HepG2 (cell line): Measurements from ENCODE around the gene C11orf86. TPM values are rescaled to one million over a fixed set of nuclear protein-coding genes. Genes with fewer than 3 reads are reported as not detected.

Experiments used
- ATAC-seq: fragments of 200-7000 bp; cut with Tn5 transposase; 3 replicates; pipeline ENCODE4 v1.9.1; 2020; ENCODE audit warnings: mild to moderate bottlenecking, moderate library complexity
- BruUV-seq: library from RNA; stranded (reverse); fragments of 400-500 nt; replicated peaks from 2 replicates; lab custom pipeline; 2021; lab: Mats Ljungman, UMichigan
- CTCF ChIA-PET: fragments of 300-600 bp; formaldehyde crosslinking; extraction: SDS; loops from one replicate; lab custom pipeline; 2021; ENCODE audit warnings: low total read pairs, inconsistent platforms, low intra/inter-chr PET ratio; lab: Yijun Ruan, JAX
- POLR2A ChIA-PET: fragments of 350-600 bp; sonication (Branson Sonifier 250); formaldehyde crosslinking; loops from one replicate; lab custom pipeline; 2020; ENCODE audit warnings: antibody characterized with exemption, inconsistent platforms; lab: Yijun Ruan, JAX
- DNase-seq: peaks from one replicate; pipeline ENCODE4 v3.0.0-alpha.2; 2015; ENCODE audit warnings: low spot score
- FAIRE-seq: peaks from 3 replicates; lab custom pipeline; 2011; peaks lifted over from hg19 to GRCh38; lab: Jason Lieb, UNC
- H2AFZ ChIP-seq: one replicate; pipeline ENCODE4 v1.6.1; 2011; ENCODE audit warnings: low read length, inconsistent platforms
- H3K27ac ChIP-seq: fragments of 300-600 bp; 3 replicates; pipeline ENCODE4 v1.8.0; 2011; ENCODE audit warnings: mixed run types, mild to moderate bottlenecking, mixed read lengths, low read length, inconsistent platforms; ENCODE audit not compliant: insufficient read depth; ENCODE audit errors: extremely low read length
- H3K27me3 ChIP-seq, 2 experiments: fragments of 200-600 bp in 1 of 2; 2 replicates in 1 of 2; 3 replicates in 1 of 2; pipeline versions ENCODE4 v1.6.0 to v1.8.0; 2011; ENCODE audit warnings: low read length in 2 of 2, mild to moderate bottlenecking in 2 of 2, moderate library complexity in 2 of 2, inconsistent platforms in 1 of 2; ENCODE audit not compliant: insufficient read depth in 2 of 2, control insufficient read depth in 1 of 2
- H3K36me3 ChIP-seq, 2 experiments: fragments of 200-600 bp in 1 of 2; replicated peaks in 1 of 2; 2 replicates in 1 of 2; 3 replicates in 1 of 2; pipeline versions ENCODE4 v1.5.1 to v1.8.0; 2011; ENCODE audit warnings: low read length in 2 of 2, inconsistent platforms in 1 of 2; ENCODE audit not compliant: insufficient read depth in 2 of 2, control insufficient read depth in 1 of 2
- H3K4me1 ChIP-seq: 2 replicates; pipeline ENCODE4 v1.5.1; 2012; ENCODE audit warnings: low read length, inconsistent platforms; ENCODE audit not compliant: insufficient read depth
- H3K4me2 ChIP-seq: 2 replicates; pipeline ENCODE4 v1.6.0; 2011; ENCODE audit warnings: low read depth, low read length, inconsistent platforms
- H3K4me3 ChIP-seq, 3 experiments: fragments of 200-600 bp in 1 of 3; sonication (generic), shearing (Covaris generic) in 1 of 3; replicated peaks in 1 of 3; 2 replicates each; pipeline ENCODE4 v1.5.1; 2011 to 2016; ENCODE audit warnings: low read length in 3 of 3, inconsistent platforms in 2 of 3, low read depth in 2 of 3, mild to moderate bottlenecking in 2 of 3, control low read depth in 1 of 3, mixed read lengths in 1 of 3; ENCODE audit not compliant: insufficient read depth in 1 of 3
- H3K79me2 ChIP-seq: one replicate; pipeline ENCODE4 v1.6.1; 2011; ENCODE audit warnings: low read length, inconsistent platforms; ENCODE audit not compliant: insufficient read depth
- H3K9ac ChIP-seq: 2 replicates; pipeline ENCODE4 v1.6.0; 2011; ENCODE audit warnings: mild to moderate bottlenecking, low read depth, low read length, inconsistent platforms; ENCODE audit not compliant: insufficient read depth
- H3K9me3 ChIP-seq: 2 replicates; pipeline ENCODE4 v1.5.1; 2012; ENCODE audit warnings: mild to moderate bottlenecking, low read length
- H4K20me1 ChIP-seq: 2 replicates; pipeline ENCODE4 v1.6.0; 2011; ENCODE audit warnings: inconsistent platforms, mild to moderate bottlenecking, low read length, moderate library complexity; ENCODE audit not compliant: insufficient read depth
- FOXK1 ChIP-seq: sonication (generic); formaldehyde crosslinking; IDR thresholded peaks from 2 replicates; pipeline ENCODE4 v1.4.0; 2020; ENCODE audit warnings: low read depth, missing genetic modification reagents, borderline replicate concordance
- HNF4G ChIP-seq, 2 experiments: sonication (generic) in 1 of 2; formaldehyde crosslinking in 1 of 2; IDR thresholded peaks; 2 replicates each; pipeline versions ENCODE4 v1.4.0 to v1.6.1; 2011 to 2020; ENCODE audit warnings: borderline replicate concordance in 2 of 2, low read depth in 2 of 2, mild to moderate bottlenecking in 2 of 2, low read length in 1 of 2, missing genetic modification reagents in 1 of 2, moderate library complexity in 1 of 2
- KLF16 ChIP-seq, 2 experiments: sonication (generic) in 1 of 2; formaldehyde crosslinking in 1 of 2; IDR thresholded peaks; 2 replicates each; pipeline versions ENCODE4 v1.6.1 to v1.8.0; 2016 to 2023; ENCODE audit warnings: missing genetic modification reagents in 2 of 2, missing compliant biosample characterization in 1 of 2
- PAXIP1 ChIP-seq: sonication (generic); formaldehyde crosslinking; conservative IDR thresholded peaks from 2 replicates; pipeline ENCODE4 v1.4.0; 2020; ENCODE audit warnings: mild to moderate bottlenecking, missing genetic modification reagents, moderate library complexity
- PHF21A ChIP-seq: sonication (generic); formaldehyde crosslinking; IDR thresholded peaks from 2 replicates; pipeline ENCODE4 v1.5.0; 2020; ENCODE audit warnings: mild to moderate bottlenecking, missing genetic modification reagents
- RARA ChIP-seq: IDR thresholded peaks from 2 replicates; pipeline ENCODE4 v1.6.1; 2016; ENCODE audit warnings: missing genetic modification reagents, missing compliant biosample characterization
- RXRB ChIP-seq: IDR thresholded peaks from 2 replicates; pipeline ENCODE4 v1.6.1; 2016; ENCODE audit warnings: borderline replicate concordance, missing genetic modification reagents, missing compliant biosample characterization
- SAP130 ChIP-seq: IDR thresholded peaks from 2 replicates; pipeline ENCODE4 v1.6.1; 2016; ENCODE audit warnings: low read depth
- ZMYM3 ChIP-seq: sonication (generic); formaldehyde crosslinking; IDR thresholded peaks from 2 replicates; pipeline ENCODE4 v1.5.1; 2020; ENCODE audit warnings: mild to moderate bottlenecking, missing genetic modification reagents
- ZNF121 ChIP-seq: sonication (generic); formaldehyde crosslinking; IDR thresholded peaks from 2 replicates; pipeline ENCODE4 v1.5.0; 2020; ENCODE audit warnings: mild to moderate bottlenecking, missing genetic modification reagents
- ZNF557 ChIP-seq: sonication (generic); formaldehyde crosslinking; IDR thresholded peaks from 2 replicates; pipeline ENCODE4 v1.4.0; 2020; ENCODE audit warnings: missing genetic modification reagents
- ZNF7 ChIP-seq: IDR thresholded peaks from 2 replicates; pipeline ENCODE4 v1.6.1; 2016; ENCODE audit warnings: missing biosample characterization, missing genetic modification reagents
- ZNF781 ChIP-seq: sonication (generic); formaldehyde crosslinking; IDR thresholded peaks from 2 replicates; pipeline ENCODE4 v1.5.1; 2020; ENCODE audit warnings: borderline replicate concordance, mild to moderate bottlenecking, missing genetic modification reagents; ENCODE audit errors: not compliant biosample characterization
- WGBS: methylation state at CpG from one replicate; pipeline ENCODE4 v1.1.6; 2017; ENCODE audit warnings: low lambda C conversion rate; 5-methylcytosine and 5-hydroxymethylcytosine counted together
- in situ Hi-C: cut with HindIII; loops from 2 replicates; pipeline ENCODE4 v1.10.0; 2017; ENCODE audit warnings: low pct_unique_long_range_greater_than_20kb; ENCODE audit not compliant: extremely low pct_ligation_motif_present
- intact Hi-C: fragments of 100-400 bp; cut with micrococcal nuclease; formaldehyde crosslinking; loops from one replicate; pipeline ENCODE4 v1.10.0; 2022; ENCODE audit not compliant: unreplicated experiment
- polyA plus RNA-seq, 8 experiments: library from polyadenylated mRNA; depleted of rRNA in 3 of 8; stranded (reverse) in 7 of 8; unstranded in 1 of 8; fragments of >200 nt; fragmentation: Illumina TruSeq in 4 of 8; extraction: Trizol in 4 of 8; gene quantifications; 2 replicates each; pipeline versions ENCODE4 v1.2.1 to v1.2.3, GENCODE V29; 2011 to 2016; ENCODE audit warnings: low read depth in 4 of 8, missing spikeins in 1 of 8, mixed read lengths in 1 of 8; ENCODE audit not compliant: insufficient read depth in 1 of 8
- total RNA-seq, 5 experiments: library from RNA; depleted of rRNA; stranded (reverse); fragments of >200 nt; fragmentation: Illumina TruSeq; extraction: Trizol; gene quantifications; 2 replicates each; pipeline ENCODE4 v1.2.3, GENCODE V29; 2016; ENCODE audit warnings: low read depth in 1 of 5

Gene C11orf86
- total and polyA plus RNA-seq, 2 of the 13 experiments (the other 11 are each of a cell fraction or from before 2014, with no cell fraction given): 0.11 to 0.18 TPM

DNA sequence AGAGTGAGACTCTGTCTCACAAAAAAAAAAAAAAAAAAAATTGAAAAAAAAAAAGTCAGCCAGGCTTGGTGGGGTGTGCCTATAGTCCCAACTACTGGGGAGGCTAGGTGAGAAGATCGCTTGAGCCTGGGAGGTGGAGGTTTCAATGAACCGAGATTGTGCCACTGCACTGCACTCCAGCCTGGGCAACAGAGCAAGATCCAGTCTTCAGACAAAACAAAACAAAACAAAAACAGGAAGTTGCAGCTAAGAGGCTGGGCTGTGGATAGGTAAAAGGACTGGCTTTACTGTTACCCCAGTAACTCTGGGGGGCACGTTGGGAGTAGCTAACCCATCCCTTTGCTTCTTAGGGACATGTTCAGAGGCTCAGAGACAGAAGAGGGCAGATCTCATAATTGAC lies 10.6 kb upstream of the C11orf86 start:
- no peak for FAIRE-seq
- intact Hi-C loops: loop anchor here (10.0 kb wide), 1 partner anchor 560 kb away; the partner anchor contains the start of gene CABP2
- CTCF ChIA-PET: no interaction called here

GRCh38 chr11:66966351-66966750 lies 8.8 kb upstream of the C11orf86 start:
- no peaks in the 10 kb centered on the region for H3K27me3 ChIP-seq
- DNase-seq (peak; percentile 43), ATAC-seq (peak; percentile 24; the same call in 2 of the 3 replicates), FAIRE-seq (peak; percentile 28)
- no peaks in the 10 kb centered on the region for H3K36me3 ChIP-seq
- H3K9ac ChIP-seq: no peak overlapping the region
- peak overlapping the region; percentile 63 for H3K4me2 ChIP-seq
- in situ Hi-C loops: no loop called here
- H2AFZ ChIP-seq: peak overlapping the region; percentile 76
- intact Hi-C loops: loop anchor here (10.0 kb wide), 1 partner anchor 558 kb away; the partner anchor contains the start of gene CABP2
- H3K27ac ChIP-seq: peak overlapping the region; percentile 29
- H3K79me2 ChIP-seq: no peaks in the 10 kb centered on the region
- H3K9me3 ChIP-seq: no peaks in the 10 kb centered on the region
- no peaks in the 10 kb centered on the region for H4K20me1 ChIP-seq
- ChIA-PET CTCF (no interaction called here), POLR2A (no interaction called here)
- H3K4me1 ChIP-seq: peaks cover 67% of the 10 kb centered on the region
- WGBS: 7% methylated on average over 5 of the region's 5 CpGs
- no TSS peak for BruUV-seq
- no peak overlapping the region for H3K4me3 ChIP-seq
- TF ChIP-seq ZNF557 (CRISPR knock-in tag): no peak
- TF ChIP-seq FOXK1 (CRISPR knock-in tag): peak; percentile 18; the same call in 1 of the 2 replicates
- TF ChIP-seq ZNF7 (CRISPR knock-in tag): no peak
- no peak for TF ChIP-seq ZMYM3 (CRISPR knock-in tag)
- TF ChIP-seq PAXIP1 (CRISPR knock-in tag): peak; percentile 52; the same call in 1 of the 2 replicates
- TF ChIP-seq PHF21A (CRISPR knock-in tag): peak; percentile 33; the same call in 1 of the 2 replicates
- 0 out of 2 replicates have a peak, but pooled peaks have one; percentile 25 for TF ChIP-seq SAP130 (CRISPR knock-in tag)
- TF ChIP-seq KLF16 (CRISPR knock-in tag; IDR thresholded peaks at IDR 0.05): no peak
- TF ChIP-seq HNF4G (IDR thresholded peaks at IDR 0.05; ENCODE audit: borderline replicate concordance, low read depth, low read length): peak; percentile 33; the same call in 1 of the 2 replicates
- no peak for TF ChIP-seq HNF4G (CRISPR knock-in tag; IDR thresholded peaks at IDR 0.05; ENCODE audit: borderline replicate concordance, low read depth)
- peak; percentile 84 for TF ChIP-seq RARA
- TF ChIP-seq RXRB (CRISPR knock-in tag): peak; percentile 19; the same call in 1 of the 2 replicates

More for the DNA sequence above, 10.6 kb upstream of the C11orf86 start:
- in situ Hi-C loops: no loop called here
- H3K27ac ChIP-seq: no peak overlapping the region
- H3K27me3 ChIP-seq: no peaks in the 10 kb centered on the region
- H3K9ac ChIP-seq: no peak overlapping the region
- H3K4me1 ChIP-seq: peaks cover 49% of the 10 kb centered on the region
- no peak overlapping the region for H2AFZ ChIP-seq
- WGBS: 87% methylated on average over 3 of the region's 3 CpGs
- no peaks in the 10 kb centered on the region for H3K79me2 ChIP-seq
- DNase-seq: no peak
- H3K36me3 ChIP-seq: no peaks in the 10 kb centered on the region
- no peak overlapping the region for H3K4me3 ChIP-seq
- H3K4me2 ChIP-seq: no peak overlapping the region
- H4K20me1 ChIP-seq: no peaks in the 10 kb centered on the region
- TF ChIP-seq ZNF781 (CRISPR knock-in tag) (no peak), ZNF121 (peak; percentile 43; the same call in 1 of the 2 replicates)
- POLR2A ChIA-PET: no interaction called here
- ATAC-seq: no peak
- BruUV-seq: no TSS peak
- no peaks in the 10 kb centered on the region for H3K9me3 ChIP-seq
